SU-DHL-6 (cell line): Measurements from ENCODE around the gene GRSF1.

ENCODE experiments used
- EZH2phosphoT487 ChIP-seq: fragments of 200-600 bp; sonication (generic), shearing (Covaris generic); conservative IDR thresholded peaks from 2 replicates; pipeline ENCODE4 v1.6.1; 2018; ENCODE audit warnings: mild to moderate bottlenecking, antibody characterized with exemption, low read length, moderate library complexity, mixed read lengths
- TF ChIP-seq, protein P1 (sequence below): fragments of 200-600 bp; sonication (generic); IDR thresholded peaks from one replicate; pipeline ENCODE4 v1.5.1; 2017; ENCODE audit warnings: antibody characterized with exemption, mild to moderate bottlenecking, low read length, moderate library complexity; ENCODE audit not compliant: insufficient read depth, poor library complexity, severe bottlenecking

DNA sequence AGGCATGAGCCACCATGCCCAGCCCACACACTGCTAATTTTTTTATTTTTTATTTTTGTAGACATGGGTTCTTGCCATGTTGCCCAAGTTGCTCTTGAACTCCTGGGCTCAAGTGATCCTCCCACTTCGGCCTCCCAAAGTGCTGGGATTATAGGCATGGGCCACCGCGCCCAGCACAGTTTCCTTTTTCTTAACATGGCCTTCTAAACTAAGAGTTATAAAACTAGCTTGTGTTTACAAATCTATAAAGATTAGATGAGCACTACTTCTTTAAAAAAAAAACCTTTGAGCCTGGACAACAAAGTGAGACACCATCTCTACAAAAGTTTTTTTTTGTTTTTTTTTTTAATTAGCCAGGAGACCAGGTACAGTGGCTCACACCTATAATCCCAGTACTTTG lies 10.7 kb downstream of the GRSF1 start:
- TF ChIP-seq, protein P1, sequence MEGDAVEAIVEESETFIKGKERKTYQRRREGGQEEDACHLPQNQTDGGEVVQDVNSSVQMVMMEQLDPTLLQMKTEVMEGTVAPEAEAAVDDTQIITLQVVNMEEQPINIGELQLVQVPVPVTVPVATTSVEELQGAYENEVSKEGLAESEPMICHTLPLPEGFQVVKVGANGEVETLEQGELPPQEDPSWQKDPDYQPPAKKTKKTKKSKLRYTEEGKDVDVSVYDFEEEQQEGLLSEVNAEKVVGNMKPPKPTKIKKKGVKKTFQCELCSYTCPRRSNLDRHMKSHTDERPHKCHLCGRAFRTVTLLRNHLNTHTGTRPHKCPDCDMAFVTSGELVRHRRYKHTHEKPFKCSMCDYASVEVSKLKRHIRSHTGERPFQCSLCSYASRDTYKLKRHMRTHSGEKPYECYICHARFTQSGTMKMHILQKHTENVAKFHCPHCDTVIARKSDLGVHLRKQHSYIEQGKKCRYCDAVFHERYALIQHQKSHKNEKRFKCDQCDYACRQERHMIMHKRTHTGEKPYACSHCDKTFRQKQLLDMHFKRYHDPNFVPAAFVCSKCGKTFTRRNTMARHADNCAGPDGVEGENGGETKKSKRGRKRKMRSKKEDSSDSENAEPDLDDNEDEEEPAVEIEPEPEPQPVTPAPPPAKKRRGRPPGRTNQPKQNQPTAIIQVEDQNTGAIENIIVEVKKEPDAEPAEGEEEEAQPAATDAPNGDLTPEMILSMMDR: no peak
- TF ChIP-seq EZH2phosphoT487: no peak
